ENCODE results near the gene TTC39B.
"Not testable (repeated sequence)": the region's sequence is repeated elsewhere in the genome, so short reads cannot be mapped to it uniquely, and the experiment has no call there.

Gene TTC39B

DNA sequence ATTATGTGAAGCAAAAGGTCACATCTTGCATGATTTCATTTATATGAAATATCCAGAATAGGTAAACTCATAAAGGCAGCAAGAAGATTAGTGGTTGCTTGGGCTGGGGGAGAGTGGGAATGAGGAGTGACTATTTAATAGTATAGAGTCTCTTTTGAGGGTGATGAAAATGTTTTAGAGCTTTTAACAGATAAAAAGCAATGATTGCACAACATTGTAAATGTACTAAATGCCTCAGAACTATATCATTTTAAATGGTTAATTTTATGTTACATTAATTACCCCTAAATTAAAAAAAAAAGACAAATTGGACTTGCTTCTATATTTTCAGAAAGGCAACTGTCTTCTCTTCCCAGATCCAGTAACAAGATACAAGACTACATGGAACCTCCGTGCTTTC is 21.9 kb upstream of the TTC39B start:
- no peaks in the 10 kb centered on the region for H3K27me3 ChIP-seq
- no peak for DNase-seq
- no peak overlapping the region for H3K4me3 ChIP-seq (ENCODE audit: low read depth, low read length)
- H3K4me1 ChIP-seq, result no peaks in the 10 kb centered on the region
- TF ChIP-seq, protein P1, sequence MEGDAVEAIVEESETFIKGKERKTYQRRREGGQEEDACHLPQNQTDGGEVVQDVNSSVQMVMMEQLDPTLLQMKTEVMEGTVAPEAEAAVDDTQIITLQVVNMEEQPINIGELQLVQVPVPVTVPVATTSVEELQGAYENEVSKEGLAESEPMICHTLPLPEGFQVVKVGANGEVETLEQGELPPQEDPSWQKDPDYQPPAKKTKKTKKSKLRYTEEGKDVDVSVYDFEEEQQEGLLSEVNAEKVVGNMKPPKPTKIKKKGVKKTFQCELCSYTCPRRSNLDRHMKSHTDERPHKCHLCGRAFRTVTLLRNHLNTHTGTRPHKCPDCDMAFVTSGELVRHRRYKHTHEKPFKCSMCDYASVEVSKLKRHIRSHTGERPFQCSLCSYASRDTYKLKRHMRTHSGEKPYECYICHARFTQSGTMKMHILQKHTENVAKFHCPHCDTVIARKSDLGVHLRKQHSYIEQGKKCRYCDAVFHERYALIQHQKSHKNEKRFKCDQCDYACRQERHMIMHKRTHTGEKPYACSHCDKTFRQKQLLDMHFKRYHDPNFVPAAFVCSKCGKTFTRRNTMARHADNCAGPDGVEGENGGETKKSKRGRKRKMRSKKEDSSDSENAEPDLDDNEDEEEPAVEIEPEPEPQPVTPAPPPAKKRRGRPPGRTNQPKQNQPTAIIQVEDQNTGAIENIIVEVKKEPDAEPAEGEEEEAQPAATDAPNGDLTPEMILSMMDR (IDR thresholded peaks at IDR 0.05; ENCODE audit: low read depth, low read length), result no peak
- no peaks in the 10 kb centered on the region for H3K9me3 ChIP-seq
- no peaks in the 10 kb centered on the region for H3K36me3 ChIP-seq

GRCh38 chr9:15322695-15323094 is 15.7 kb upstream of the TTC39B start:
- not testable (repeated sequence) for H3K4me1 ChIP-seq; H3K27me3 ChIP-seq; H3K4me3 ChIP-seq (ENCODE audit: low read depth, low read length); H3K9me3 ChIP-seq; H3K36me3 ChIP-seq; DNase-seq

- H3K4me3 ChIP-seq (ENCODE audit: low read depth, low read length), result not testable (repeated sequence)
These were observed 12.6 kb upstream of the TTC39B start for GRCh38 chr9:15319661-15320060.

DNA sequence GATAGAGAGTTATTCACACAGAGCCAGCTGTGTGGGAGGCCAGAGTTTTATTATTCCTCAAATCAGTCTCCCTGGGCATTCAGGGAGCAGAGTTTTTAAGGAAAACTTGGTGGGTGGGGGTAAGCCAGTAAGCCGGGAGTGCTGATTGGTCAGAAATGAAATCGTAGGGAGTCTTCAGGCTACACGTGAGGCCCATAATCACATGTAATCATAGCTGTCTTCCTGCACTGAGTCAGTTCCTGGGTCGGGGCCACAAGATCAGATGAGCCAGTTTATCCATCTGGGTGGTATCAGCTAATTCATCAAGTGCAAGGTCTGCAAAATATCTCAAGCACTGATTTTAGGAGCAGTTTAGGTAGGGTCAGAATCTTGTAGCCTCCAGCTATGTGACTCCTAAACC is 10.8 kb upstream of the TTC39B start:
- TF ChIP-seq, protein P1 (IDR thresholded peaks at IDR 0.05; ENCODE audit: low read depth, low read length), result no peak
- DNase-seq, result no peak

More at GRCh38 chr9:15319661-15320060, 12.6 kb upstream of the TTC39B start:
- not testable (repeated sequence) for DNase-seq, H3K36me3 ChIP-seq, H3K9me3 ChIP-seq, H3K4me1 ChIP-seq, H3K27me3 ChIP-seq

DNA sequence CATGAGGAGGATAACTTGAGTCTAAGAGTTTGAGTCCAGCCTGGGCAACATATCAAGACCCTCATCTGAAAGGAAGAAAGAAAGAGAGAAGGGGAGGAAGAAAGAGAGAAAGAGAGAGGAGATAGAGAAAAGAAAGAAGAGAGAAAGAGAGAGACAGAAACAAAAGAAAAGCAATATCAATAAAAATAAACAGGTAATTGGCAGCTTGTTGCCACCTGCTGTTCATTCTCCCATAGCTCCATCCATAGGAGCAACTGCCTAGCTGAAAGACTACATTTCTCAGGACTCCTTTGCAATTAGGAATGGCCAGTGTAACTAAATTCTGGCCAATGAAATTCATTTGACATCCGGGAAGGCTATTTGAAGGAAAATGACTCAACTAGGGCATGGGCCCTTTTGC is 4.6 kb upstream of the TTC39B start:
- Histone ChIP-seq H3K36me3 (no peaks in the 10 kb centered on the region), H3K4me3 (ENCODE audit: low read depth, low read length) (no peak overlapping the region), H3K4me1 (no peaks in the 10 kb centered on the region; the same call in 1 of the 2 replicates), H3K27me3 (peaks cover 4% of the 10 kb centered on the region), H3K9me3 (no peaks in the 10 kb centered on the region)
- DNase-seq, result no peak
- TF ChIP-seq, protein P1 (IDR thresholded peaks at IDR 0.05; ENCODE audit: low read depth, low read length), result no peak

More for the DNA sequence above, 10.8 kb upstream of the TTC39B start:
- Histone ChIP-seq H3K4me3 (ENCODE audit: low read depth, low read length) (no peak overlapping the region), H3K27me3 (no peaks in the 10 kb centered on the region), H3K4me1 (no peaks in the 10 kb centered on the region), H3K9me3 (no peaks in the 10 kb centered on the region), H3K36me3 (no peaks in the 10 kb centered on the region)

GRCh38 chr9:15310107-15310850 is 3.3 kb upstream of the TTC39B start:
- Histone ChIP-seq H3K36me3 (no peaks in the 10 kb centered on the region), H3K27me3 (peaks cover 17% of the 10 kb centered on the region), H3K9me3 (no peaks in the 10 kb centered on the region), H3K4me3 (ENCODE audit: low read depth, low read length) (no peak overlapping the region), H3K4me1 (no peaks in the 10 kb centered on the region; the same call in 1 of the 2 replicates)
- TF ChIP-seq, protein P1 (IDR thresholded peaks at IDR 0.05; ENCODE audit: low read depth, low read length), result no peak
- no peak for DNase-seq

DNA sequence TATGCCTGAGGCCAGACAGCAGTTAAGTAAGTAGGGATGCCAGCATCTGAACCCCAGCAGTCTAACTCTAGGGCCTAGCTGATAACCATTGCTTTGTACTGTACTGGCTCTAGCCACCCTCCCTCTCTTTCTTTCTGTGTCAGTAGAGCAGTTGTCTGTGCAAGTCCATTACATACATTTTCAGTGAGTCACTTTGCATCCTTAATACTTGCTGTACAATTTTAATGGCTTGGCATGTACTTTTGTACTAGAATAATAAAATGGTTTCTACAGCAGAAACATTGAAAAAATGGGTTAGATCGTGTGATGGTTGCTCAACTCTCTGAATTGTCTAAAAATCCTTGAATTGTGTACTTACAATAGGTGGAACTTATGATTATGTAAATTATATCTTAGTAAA is 1.5 kb upstream of the TTC39B start:
- TF ChIP-seq, protein P1 (IDR thresholded peaks at IDR 0.05; ENCODE audit: low read depth, low read length), result no peak
- Histone ChIP-seq H3K9me3 (no peaks in the 10 kb centered on the region), H3K4me1 (no peaks in the 10 kb centered on the region; the same call in 1 of the 2 replicates), H3K36me3 (no peaks in the 10 kb centered on the region), H3K27me3 (peaks cover 23% of the 10 kb centered on the region), H3K4me3 (ENCODE audit: low read depth, low read length) (no peak overlapping the region)
- no peak for DNase-seq

Measured in BE2C (cell line).